GM15510 (cell line): Measurements from ENCODE around the gene GRB10.

Source experiments
- POLR2A ChIP-seq: IDR thresholded peaks from 3 replicates; pipeline ENCODE4 v1.6.1; 2011; ENCODE audit warnings: borderline replicate concordance; ENCODE audit not compliant: insufficient read length; ENCODE audit errors: extremely low read depth

GRB10 gene

DNA sequence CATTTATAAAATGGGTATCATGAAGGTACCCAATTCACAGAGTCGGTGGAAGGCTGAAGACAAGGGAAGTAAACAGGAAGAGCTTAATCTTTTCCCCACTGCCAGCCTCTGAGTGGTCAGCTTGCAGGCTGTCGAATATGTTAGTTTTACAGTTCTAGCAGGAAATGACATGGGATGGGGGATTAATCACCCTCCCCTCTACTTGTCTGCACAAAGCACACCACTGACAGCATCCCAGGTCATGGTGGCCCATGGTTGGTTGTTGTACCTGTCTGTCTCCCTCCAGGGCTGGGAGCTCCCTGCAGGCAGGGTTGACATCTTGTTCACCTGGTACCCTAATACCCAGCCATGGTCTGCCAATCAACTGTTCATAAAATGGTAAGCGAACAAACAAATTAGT, 55.6 kb downstream of the GRB10 start:
- TF ChIP-seq POLR2A: no peak

GRCh38 chr7:50725774-50726173, 56.9 kb downstream of the GRB10 start:
- no peak for TF ChIP-seq POLR2A

- TF ChIP-seq POLR2A: no peak
Measured at GRCh38 chr7:50724526-50725520, 57.9 kb downstream of the GRB10 start.

DNA sequence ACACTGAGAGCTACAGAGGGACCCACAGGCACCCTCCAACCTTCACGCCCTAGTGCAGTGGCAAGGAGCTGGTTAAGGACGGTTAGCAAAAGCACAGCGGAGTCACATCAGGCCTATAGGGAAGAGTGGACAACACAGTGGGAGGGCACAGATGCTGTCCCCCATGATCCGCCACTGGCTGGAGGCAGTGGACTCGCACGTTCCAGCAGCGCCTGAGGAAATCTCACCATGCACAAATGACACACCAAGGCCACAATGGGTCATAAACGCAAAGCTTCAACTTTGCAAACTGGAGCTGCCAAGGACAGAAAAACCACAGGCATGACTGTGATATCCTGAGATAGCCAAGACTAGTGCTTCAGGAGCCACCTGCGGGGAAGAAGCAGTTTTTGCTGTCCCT, 58.8 kb downstream of the GRB10 start:
- TF ChIP-seq POLR2A: no peak

GRCh38 chr7:50723173-50723572, 59.5 kb downstream of the GRB10 start:
- TF ChIP-seq POLR2A: no peak

DNA sequence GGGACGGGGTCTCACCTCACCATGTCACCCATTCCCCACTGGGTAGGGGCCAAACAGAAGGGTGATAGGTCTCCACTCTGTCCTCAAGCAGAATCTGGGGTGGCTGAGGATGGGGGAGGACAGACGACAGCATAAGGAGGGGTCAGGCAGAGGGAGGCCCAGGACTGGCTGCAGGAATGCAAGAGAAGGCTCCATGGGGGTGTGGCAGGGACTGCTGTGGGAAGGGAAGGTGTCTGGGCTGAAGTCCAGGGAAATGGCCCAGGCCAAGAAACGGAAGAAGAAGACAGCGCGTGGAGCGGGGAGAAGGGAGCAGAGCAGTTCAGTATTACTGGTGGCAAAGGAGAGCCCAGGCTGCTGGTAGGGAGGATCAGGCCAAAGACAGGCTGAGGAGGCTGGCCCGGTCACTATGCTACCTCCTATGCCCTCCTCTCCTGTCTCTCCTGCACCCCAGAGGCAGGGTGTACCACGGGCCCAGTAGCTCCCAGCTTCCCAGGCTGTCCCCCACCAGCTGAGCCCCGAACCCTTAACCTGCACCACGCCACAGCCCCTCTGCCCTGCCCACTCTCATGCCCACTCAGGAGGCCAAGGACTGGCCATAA, 60.9 kb downstream of the GRB10 start:
- no peak for TF ChIP-seq POLR2A

GRCh38 chr7:50721160-50721559, 61.5 kb downstream of the GRB10 start:
- TF ChIP-seq POLR2A: no peak

DNA sequence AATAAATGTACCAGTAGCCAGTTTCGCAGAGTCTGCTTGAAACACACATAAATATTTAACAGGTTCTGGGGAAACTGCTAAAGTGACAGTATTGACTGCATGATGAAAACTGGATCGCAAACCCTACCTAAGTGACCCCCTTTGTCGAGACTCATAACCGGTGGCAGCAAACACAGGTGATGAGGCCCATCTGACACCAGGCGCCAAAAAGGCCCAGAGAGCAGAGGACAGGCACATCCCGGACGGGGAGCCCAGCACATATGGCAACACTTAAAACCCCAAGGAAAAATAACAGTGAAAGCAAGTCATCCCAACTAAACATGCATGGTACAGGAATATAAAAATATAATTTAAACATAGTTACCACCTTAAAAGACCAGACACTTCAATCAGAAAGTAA, 62.4 kb downstream of the GRB10 start:
- TF ChIP-seq POLR2A: no peak

GRCh38 chr7:50718876-50719275, 63.8 kb downstream of the GRB10 start:
- TF ChIP-seq POLR2A: no peak

DNA sequence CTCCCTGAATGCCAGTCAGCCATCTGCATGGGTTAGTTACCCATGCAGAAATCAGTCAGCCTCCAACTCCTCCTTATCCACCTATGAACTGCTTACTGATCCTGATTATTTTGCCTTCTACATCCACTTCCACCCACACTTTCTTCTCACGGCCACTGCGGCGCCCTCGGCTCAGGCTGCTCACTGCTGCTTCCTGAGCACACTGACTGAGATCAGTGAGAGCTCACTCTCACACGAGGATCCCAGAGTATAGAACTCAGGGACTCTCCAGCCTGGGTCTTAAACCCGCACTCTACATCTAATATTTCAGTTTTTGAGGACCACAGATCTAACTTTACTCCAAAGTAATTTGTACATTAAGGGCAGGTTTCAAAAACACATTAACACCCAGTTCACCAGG, 64.4 kb downstream of the GRB10 start:
- no peak for TF ChIP-seq POLR2A

DNA sequence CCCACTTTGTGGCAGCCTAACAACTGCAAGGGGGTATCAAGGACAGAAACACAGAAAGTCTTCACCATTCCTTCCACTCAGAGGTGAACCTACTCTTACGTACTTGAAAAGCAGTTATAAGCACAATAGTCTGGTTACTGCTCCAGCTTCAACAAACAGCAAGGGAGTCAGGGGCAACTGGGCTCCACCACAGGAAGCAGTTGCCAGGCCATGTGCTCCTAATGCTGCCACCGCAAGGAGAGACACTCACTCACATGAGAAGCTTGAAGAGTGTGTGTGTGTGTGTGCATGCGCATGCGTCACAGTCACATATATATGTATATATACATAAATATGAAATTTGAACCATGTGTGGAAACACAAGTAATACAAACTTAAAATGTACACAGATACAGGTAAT, 65.5 kb downstream of the GRB10 start:
- TF ChIP-seq POLR2A: no peak

DNA sequence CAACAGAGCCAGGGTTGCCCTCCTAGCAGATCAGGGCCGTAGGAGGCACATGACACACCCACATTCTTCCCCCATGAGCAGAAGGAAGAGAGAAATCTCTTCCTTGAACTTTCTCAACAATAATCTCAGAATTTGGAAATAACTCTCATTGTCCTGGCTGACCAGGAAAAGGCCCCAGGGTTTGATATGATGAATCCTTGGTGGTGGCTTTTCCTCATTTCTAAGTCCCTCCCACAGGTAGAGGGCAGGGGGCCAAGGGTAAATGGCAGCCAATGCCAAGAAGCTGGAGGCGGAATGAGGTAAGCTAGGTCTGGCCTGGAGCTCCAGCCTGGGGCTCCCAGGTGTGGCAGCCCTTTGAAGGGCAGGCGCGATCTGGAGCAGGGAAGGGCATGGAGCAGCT, 67.8 kb downstream of the GRB10 start:
- no peak for TF ChIP-seq POLR2A

- no peak for TF ChIP-seq POLR2A
Measured at GRCh38 chr7:50713123-50713965, 69.4 kb downstream of the GRB10 start.

DNA sequence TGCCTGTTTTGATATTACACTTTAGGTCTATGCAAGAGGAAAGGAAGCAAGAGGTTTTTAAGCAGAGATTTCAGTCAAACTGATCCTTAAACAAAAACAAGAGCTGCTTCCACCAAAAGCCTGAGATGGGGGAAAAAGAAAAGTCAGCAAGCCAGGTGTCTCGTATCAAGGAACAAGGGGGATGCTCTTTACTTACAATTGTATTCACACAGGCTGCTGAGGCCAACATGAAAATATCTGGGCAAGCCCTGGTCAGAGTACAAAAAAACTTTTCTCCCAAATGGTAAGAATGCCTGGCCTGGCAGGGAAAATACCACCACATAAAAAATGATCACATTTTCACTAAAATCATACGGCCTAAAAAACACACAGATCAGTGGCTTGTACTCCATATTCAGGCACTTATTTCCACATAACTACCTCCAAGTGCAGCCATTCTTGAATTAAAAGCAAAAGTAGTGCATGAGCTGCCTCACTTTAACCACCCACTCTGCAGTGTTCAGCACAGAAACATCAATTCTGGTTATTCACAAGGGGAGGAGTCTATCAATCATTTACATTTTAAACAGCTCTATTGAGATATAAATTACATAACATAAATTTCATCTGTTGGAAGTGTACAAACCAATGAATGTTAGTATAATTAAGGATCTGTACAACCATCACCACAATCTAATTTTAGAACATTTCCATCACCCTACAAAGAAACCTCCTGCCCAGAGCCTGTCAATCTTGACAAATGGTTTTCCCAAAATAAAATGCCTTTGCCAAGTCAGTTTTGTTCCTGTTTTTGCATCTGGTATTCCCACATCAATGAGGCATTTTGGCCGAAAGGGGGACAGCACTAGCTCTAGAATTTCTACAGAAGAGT, 70.2 kb downstream of the GRB10 start:
- no peak for TF ChIP-seq POLR2A
